K562 (cell line): ENCODE data around the gene SHISA7. TPM values are rescaled to one million over a fixed set of nuclear protein-coding genes. Genes with fewer than 3 reads are reported as not detected.

Experiments
- ATAC-seq: fragments of 200-7000 bp; cut with Tn5 transposase; 3 replicates; pipeline ENCODE4 v1.9.1; 2020; ENCODE audit warnings: moderate library complexity
- BruUV-seq: library from RNA; stranded (reverse); fragments of 400-500 nt; replicated peaks from 2 replicates; lab custom pipeline; 2021; lab: Mats Ljungman, UMichigan
- CTCF ChIA-PET: fragments of 300-600 bp; formaldehyde crosslinking; extraction: SDS; loops from one replicate; lab custom pipeline; 2021; ENCODE audit warnings: low intra/inter-chr PET ratio; lab: Yijun Ruan, JAX
- POLR2A ChIA-PET: fragments of 300-600, 350-650 bp; sonication (Branson Sonifier 250); formaldehyde crosslinking; extraction: SDS; loops from one replicate; lab custom pipeline; 2021; ENCODE audit warnings: antibody characterized with exemption, inconsistent platforms; lab: Yijun Ruan, JAX
- DNase-seq, 4 experiments: peaks; one replicate each; pipeline versions ENCODE4 v3.0.0 to v3.0.0-alpha.2; 2011 to 2018; ENCODE audit warnings: low spot score in 3 of 4, mixed read lengths in 3 of 4; ENCODE audit errors: extremely low read depth in 1 of 4
- FAIRE-seq: peaks from 2 replicates; lab custom pipeline; 2011; peaks lifted over from hg19 to GRCh38; lab: Jason Lieb, UNC
- H2AFZ ChIP-seq: 2 replicates; pipeline ENCODE4 v1.6.0; 2011; ENCODE audit warnings: low read depth, low read length, control low read depth, inconsistent platforms
- H3K27ac ChIP-seq: fragments of 200-600 bp; 3 replicates; pipeline ENCODE4 v1.8.0; 2011; ENCODE audit warnings: low read depth, mild to moderate bottlenecking, control low read depth, inconsistent platforms, low read length, moderate library complexity, mixed read lengths; ENCODE audit errors: extremely low read depth
- H3K27me3 ChIP-seq, 2 experiments: fragments of 300-600 bp in 1 of 2; 2 replicates in 1 of 2; 3 replicates in 1 of 2; pipeline versions ENCODE4 v1.6.0 to v1.8.0; 2011; ENCODE audit warnings: inconsistent platforms in 2 of 2, low read length in 2 of 2, mild to moderate bottlenecking in 1 of 2, mixed read lengths in 1 of 2, moderate library complexity in 1 of 2; ENCODE audit not compliant: control insufficient read depth in 2 of 2, insufficient read depth in 2 of 2
- H3K36me3 ChIP-seq: fragments of 300-600 bp; 3 replicates; pipeline ENCODE4 v1.8.0; 2011; ENCODE audit warnings: mild to moderate bottlenecking, low read length, inconsistent platforms; ENCODE audit not compliant: control insufficient read depth, insufficient read depth
- H3K4me1 ChIP-seq, 2 experiments: fragments of 200-600 bp in 1 of 2; replicated peaks in 1 of 2; 2 replicates in 1 of 2; 3 replicates in 1 of 2; pipeline versions ENCODE4 v1.5.1 to v1.8.0; 2011; ENCODE audit warnings: inconsistent platforms in 2 of 2, low read length in 2 of 2, mild to moderate bottlenecking in 1 of 2, mixed read lengths in 1 of 2, moderate library complexity in 1 of 2; ENCODE audit not compliant: control insufficient read depth in 2 of 2, insufficient read depth in 2 of 2
- H3K4me2 ChIP-seq: 2 replicates; pipeline ENCODE4 v1.6.1; 2011; ENCODE audit warnings: low read length, control low read depth, inconsistent platforms, mixed read lengths; ENCODE audit not compliant: insufficient read depth
- H3K4me3 ChIP-seq: fragments of 200-600 bp; sonication (generic), shearing (Covaris generic); 2 replicates; pipeline ENCODE4 v1.5.1; 2016; ENCODE audit warnings: control low read depth, inconsistent platforms
- H3K79me2 ChIP-seq: fragments of 200-600 bp; 3 replicates; pipeline ENCODE4 v1.8.0; 2011; ENCODE audit warnings: low read length, inconsistent platforms; ENCODE audit not compliant: control insufficient read depth, insufficient read depth
- H3K9ac ChIP-seq, 2 experiments: 2 replicates each; pipeline versions ENCODE4 v1.6.0 to v1.6.1; 2011; ENCODE audit warnings: low read depth in 2 of 2, low read length in 2 of 2, control low read depth in 1 of 2, inconsistent platforms in 1 of 2, mild to moderate bottlenecking in 1 of 2, mixed read lengths in 1 of 2; ENCODE audit not compliant: insufficient read depth in 1 of 2
- H3K9me1 ChIP-seq: one replicate; pipeline ENCODE4 v1.6.0; 2011; ENCODE audit warnings: inconsistent platforms, mild to moderate bottlenecking, low read length, moderate library complexity; ENCODE audit not compliant: control insufficient read depth, insufficient read depth
- H3K9me3 ChIP-seq: replicated peaks from 2 replicates; pipeline ENCODE4 v1.5.1; 2011; ENCODE audit warnings: low read depth, low read length, inconsistent platforms; ENCODE audit not compliant: control insufficient read depth, insufficient read depth
- H4K20me1 ChIP-seq: replicated peaks from 2 replicates; pipeline ENCODE4 v1.6.1; 2011; ENCODE audit warnings: low read length, inconsistent platforms, mixed read lengths; ENCODE audit not compliant: control insufficient read depth, insufficient read depth
- E2F6 ChIP-seq, 2 experiments: IDR thresholded peaks; 2 replicates each; pipeline ENCODE4 v1.6.1; 2011; ENCODE audit warnings: borderline replicate concordance in 1 of 2, control low read depth in 1 of 2, low read depth in 1 of 2, low read length in 1 of 2, mild to moderate bottlenecking in 1 of 2, mixed read lengths in 1 of 2, moderate library complexity in 1 of 2; ENCODE audit not compliant: insufficient read depth in 1 of 2, insufficient read length in 1 of 2, poor library complexity in 1 of 2, severe bottlenecking in 1 of 2; ENCODE audit errors: extremely low read depth in 1 of 2
- EHMT2 ChIP-seq: fragments of 450-650 bp; IDR thresholded peaks from 2 replicates; pipeline ENCODE4 v1.6.1; 2018; ENCODE audit warnings: antibody characterized with exemption
- MAX ChIP-seq: sonication (generic); formaldehyde crosslinking; IDR thresholded peaks from 2 replicates; pipeline ENCODE4 v1.9.0; 2022; ENCODE audit warnings: mild to moderate bottlenecking, missing genetic modification reagents
- NFRKB ChIP-seq: fragments of 450-650 bp; IDR thresholded peaks from 2 replicates; pipeline ENCODE4 v1.6.1; 2016; ENCODE audit warnings: low read depth
- PHF20 ChIP-seq: fragments of 450-650 bp; IDR thresholded peaks from 2 replicates; pipeline ENCODE4 v1.6.1; 2018; ENCODE audit not compliant: partially characterized antibody
- PTBP1 ChIP-seq: fragments of 200-400 bp; formaldehyde crosslinking; IDR thresholded peaks from 2 replicates; pipeline ENCODE4 v1.6.1; 2017; ENCODE audit warnings: low read depth, low read length
- USF1 ChIP-seq: sonication (generic); formaldehyde crosslinking; IDR thresholded peaks from 2 replicates; pipeline ENCODE4 v1.9.0; 2022; ENCODE audit warnings: mild to moderate bottlenecking, missing genetic modification reagents
- ZBTB26 ChIP-seq: fragments of 450-650 bp; formaldehyde crosslinking; IDR thresholded peaks from 2 replicates; pipeline ENCODE4 v1.4.0; 2022; ENCODE audit warnings: missing genetic modification characterization
- ZFP1 ChIP-seq: fragments of 450-650 bp; formaldehyde crosslinking; IDR thresholded peaks from 2 replicates; pipeline ENCODE4 v1.4.0; 2020; ENCODE audit warnings: mild to moderate bottlenecking, mixed read lengths
- WGBS: fragments of 100-300 bp; shearing (Covaris generic); methylation state at CpG from one replicate; pipeline ENCODE4 v1.1.6; 2016; ENCODE audit warnings: low coverage, mixed read lengths; ENCODE audit not compliant: insufficient coverage; ENCODE audit errors: missing lambda C conversion rate; 5-methylcytosine and 5-hydroxymethylcytosine counted together
- in situ Hi-C: fragments of 300-500 bp; cut with MboI; formaldehyde crosslinking; loops from 4 replicates; pipeline ENCODE4 v1.15.0; 2018; ENCODE audit warnings: inconsistent platforms, mixed read lengths
- intact Hi-C: fragments of 100-400 bp; cut with micrococcal nuclease; formaldehyde crosslinking; loops from 2 replicates; pipeline ENCODE4 v1.14.2; 2022
- polyA plus RNA-seq, 8 experiments: library from polyadenylated mRNA; depleted of rRNA in 4 of 8; stranded (reverse) in 5 of 8; unstranded in 3 of 8; fragments of >200 nt; fragmentation: Nextera tagmentation in 2 of 8; fragmentation: Illumina TruSeq in 1 of 8; extraction: Ambion mirVana in 2 of 8; extraction: Trizol in 1 of 8; gene quantifications; 2 replicates each; pipeline versions ENCODE4 v1.2.1 to v1.2.3, GENCODE V29; 2011 to 2014; ENCODE audit warnings: inconsistent platforms in 1 of 8, missing spikeins in 1 of 8
- total RNA-seq, 7 experiments: library from RNA; depleted of rRNA in 6 of 7; stranded (reverse); fragments of >200 nt in 6 of 7; fragmentation: Illumina TruSeq in 2 of 7; extraction: Trizol in 2 of 7; gene quantifications; 2 replicates each; pipeline versions ENCODE4 v1.2.1 to v1.2.3, GENCODE V29; 2011 to 2021; ENCODE audit warnings: low replicate concordance in 1 of 7

The SHISA7 gene
- total and polyA plus RNA-seq, 9 of the 15 experiments (the other 6 are each of a cell fraction or from before 2014, with no cell fraction given): 0.01 to 0.40 (median 0.07) TPM

GRCh38 chr19:55435020-55435419, 8.1 kb downstream of the SHISA7 start:
- Histone ChIP-seq H3K4me2 (no peak overlapping the region), H3K36me3 (no peaks in the 10 kb centered on the region), H3K4me1 (peaks cover under 1 to 18% of the 10 kb centered on the region in 2 experiments; a peak in 4 of 5 replicates), H3K79me2 (no peaks in the 10 kb centered on the region), H3K9me3 (no peaks in the 10 kb centered on the region), H3K27ac (no peak overlapping the region), H2AFZ (no peak overlapping the region), H3K9ac (no peak overlapping the region), H3K27me3 (peaks cover 0 to 11% of the 10 kb centered on the region in 2 experiments; a peak in 2 of 5 replicates), H3K4me3 (no peak overlapping the region), H3K9me1 (no peaks in the 10 kb centered on the region), H4K20me1 (peaks cover 14% of the 10 kb centered on the region)
- TF ChIP-seq E2F6 (IDR thresholded peaks at IDR 0.05; ENCODE audit: borderline replicate concordance in 1 of 2, extremely low read depth in 1 of 2, insufficient read depth in 1 of 2, insufficient read length in 1 of 2, low read depth in 1 of 2, low read length in 1 of 2, poor library complexity in 1 of 2, severe bottlenecking in 1 of 2) (no peak), ZBTB26 (0 out of 2 replicates have a peak, but pooled peaks have one; percentile 47), ZFP1 (CRISPR knock-in tag) (no peak), USF1 (CRISPR knock-in tag) (0 out of 2 replicates have a peak, but pooled peaks have one; percentile 28), MAX (0 out of 2 replicates have a peak, but pooled peaks have one; percentile 25), PHF20 (peak; percentile 59), PTBP1 (no peak), EHMT2 (0 out of 2 replicates have a peak, but pooled peaks have one; percentile 8), NFRKB (no peak)
- intact Hi-C loops (no loop called here), in situ Hi-C loops (loop anchor here (25.0 kb wide), 1 partner anchor 773 kb away; the partner anchor contains the start of gene LILRB4)
- no CpG with 5 or more reads among the region's 4 CpGs for WGBS
- FAIRE-seq (peak; percentile 94), ATAC-seq (no peak), DNase-seq (no peak)
- ChIA-PET CTCF (no interaction called here), POLR2A (no interaction called here)
- BruUV-seq: no TSS peak
